HG03442 (cell line): Measurements from ENCODE around the gene RAB5IF.
"Not testable (repeated sequence)": the region's sequence is repeated elsewhere in the genome, so short reads cannot be mapped to it uniquely, and the experiment has no call there.

Experiments used
- ATAC-seq: cut with Tn5 transposase; IDR thresholded peaks from one replicate; pipeline ENCODE4 v1.9.1; 2021; ENCODE audit warnings: mild to moderate bottlenecking, moderate library complexity; ENCODE audit not compliant: unreplicated experiment

RAB5IF gene

GRCh38 chr20:36585410-36586125 lies 20.0 kb upstream of the RAB5IF start:
- ATAC-seq = no peak

- no peak for ATAC-seq
Observed at GRCh38 chr20:36587388-36588070, 18.1 kb upstream of the RAB5IF start.

GRCh38 chr20:36591281-36591680 lies 14.3 kb upstream of the RAB5IF start:
- ATAC-seq = no peak

GRCh38 chr20:36591854-36592641 lies 13.5 kb upstream of the RAB5IF start:
- no peak for ATAC-seq

GRCh38 chr20:36593347-36593929 lies 12.1 kb upstream of the RAB5IF start:
- ATAC-seq = no peak

GRCh38 chr20:36599912-36600345 lies 5.7 kb upstream of the RAB5IF start:
- ATAC-seq = no peak

- no peak for ATAC-seq
Observed at GRCh38 chr20:36601540-36601939, 4.0 kb upstream of the RAB5IF start.

GRCh38 chr20:36604952-36605398 lies 604 bp upstream of the RAB5IF start:
- ATAC-seq = peak; percentile 14

GRCh38 chr20:36606158-36607066 lies 833 bp downstream of the RAB5IF start:
- ATAC-seq = no peak

GRCh38 chr20:36607586-36608387 lies 2.2 kb downstream of the RAB5IF start:
- ATAC-seq = no peak

GRCh38 chr20:36608388-36608728 lies 2.8 kb downstream of the RAB5IF start:
- ATAC-seq = not testable (repeated sequence)

- no peak for ATAC-seq
Observed at GRCh38 chr20:36611625-36612024, 6.0 kb downstream of the RAB5IF start.

GRCh38 chr20:36613974-36614373 lies 8.4 kb downstream of the RAB5IF start:
- ATAC-seq = no peak

GRCh38 chr20:36614781-36615557 lies 9.4 kb downstream of the RAB5IF start:
- ATAC-seq = no peak

- ATAC-seq = no peak
Observed at GRCh38 chr20:36620917-36621316, 15.3 kb downstream of the RAB5IF start.

- ATAC-seq = no peak
Observed at GRCh38 chr20:36623444-36623843, 17.9 kb downstream of the RAB5IF start.

GRCh38 chr20:36624068-36624943 lies 18.7 kb downstream of the RAB5IF start:
- ATAC-seq = no peak

GRCh38 chr20:36624944-36625324 lies 19.4 kb downstream of the RAB5IF start:
- no peak for ATAC-seq
